GM23338 (cell line): ENCODE data around the gene AHNAK2. TPM values are rescaled to one million over a fixed set of nuclear protein-coding genes. Genes with fewer than 3 reads are reported as not detected.

Experiments used
- ATAC-seq: fragments of 200-7000 bp; cut with Tn5 transposase; 3 replicates; pipeline ENCODE4 v1.9.1; 2020
- DNase-seq: peaks from one replicate; pipeline ENCODE4 v3.0.0-alpha.2; 2015; ENCODE audit warnings: low spot score
- H2AFZ ChIP-seq: fragments of 200-600 bp; sonication (generic); 2 replicates; pipeline ENCODE4 v1.8.0; 2016; ENCODE audit warnings: antibody characterized with exemption, mild to moderate bottlenecking, moderate library complexity
- H3F3A ChIP-seq: fragments of 200-600 bp; sonication (generic); replicated peaks from 2 replicates; pipeline ENCODE4 v1.8.0; 2017; ENCODE audit warnings: antibody characterized with exemption, mixed run types, low read depth
- H3K27ac ChIP-seq: fragments of 200-600 bp; sonication (generic); 2 replicates; pipeline ENCODE4 v1.6.1; 2016; ENCODE audit warnings: low read depth
- H3K27me3 ChIP-seq: fragments of 200-600 bp; sonication (generic); 2 replicates; pipeline ENCODE4 v1.8.0; 2016; ENCODE audit warnings: mild to moderate bottlenecking, mixed run types, moderate library complexity; ENCODE audit not compliant: insufficient read depth
- H3K36me3 ChIP-seq: fragments of 200-600 bp; sonication (generic); 2 replicates; pipeline ENCODE4 v1.8.0; 2016; ENCODE audit warnings: mild to moderate bottlenecking; ENCODE audit not compliant: insufficient read depth
- H3K4me1 ChIP-seq: fragments of 200-600 bp; sonication (generic); 2 replicates; pipeline ENCODE4 v1.8.0; 2016; ENCODE audit warnings: mild to moderate bottlenecking, moderate library complexity; ENCODE audit not compliant: insufficient read depth
- H3K4me2 ChIP-seq: fragments of 200-600 bp; sonication (generic); 2 replicates; pipeline ENCODE4 v1.7.1; 2017; ENCODE audit warnings: mixed run types
- H3K4me3 ChIP-seq: fragments of 200-600 bp; sonication (generic); 2 replicates; pipeline ENCODE4 v1.6.1; 2016; ENCODE audit warnings: mixed run types
- H3K79me2 ChIP-seq: fragments of 200-600 bp; sonication (generic); replicated peaks from 2 replicates; pipeline ENCODE4 v1.8.0; 2017; ENCODE audit warnings: mild to moderate bottlenecking; ENCODE audit not compliant: insufficient read depth
- H3K9me2 ChIP-seq: fragments of 200-600 bp; sonication (generic); 2 replicates; pipeline ENCODE4 v1.8.0; 2017; ENCODE audit not compliant: insufficient read depth
- H4K20me1 ChIP-seq: fragments of 200-600 bp; sonication (generic); replicated peaks from 2 replicates; pipeline ENCODE4 v1.8.0; 2017; ENCODE audit warnings: mild to moderate bottlenecking; ENCODE audit not compliant: insufficient read depth
- H3K27ac Mint-ChIP-seq: 2 replicates; pipeline ENCODE4 v1.8.0; 2020; ENCODE audit warnings: inconsistent platforms, mild to moderate bottlenecking, moderate library complexity, mixed read lengths
- H3K27me3 Mint-ChIP-seq: 3 replicates; pipeline ENCODE4 v1.8.0; 2022; ENCODE audit warnings: low read depth, mild to moderate bottlenecking, moderate library complexity, mixed read lengths, inconsistent platforms; ENCODE audit not compliant: insufficient read depth, poor library complexity
- H3K36me3 Mint-ChIP-seq: 3 replicates; pipeline ENCODE4 v1.8.0; 2021; ENCODE audit warnings: low read depth, mild to moderate bottlenecking, inconsistent platforms, moderate library complexity, mixed read lengths
- H3K4me1 Mint-ChIP-seq: 3 replicates; pipeline ENCODE4 v1.8.0; 2020; ENCODE audit warnings: mild to moderate bottlenecking, inconsistent platforms, mixed read lengths
- H3K4me3 Mint-ChIP-seq: 3 replicates; pipeline ENCODE4 v1.8.0; 2021; ENCODE audit warnings: moderate library complexity, mild to moderate bottlenecking, inconsistent platforms, mixed read lengths
- H3K9me3 Mint-ChIP-seq: 3 replicates; pipeline ENCODE4 v1.8.0; 2020; ENCODE audit warnings: moderate library complexity, mild to moderate bottlenecking, inconsistent platforms, mixed read lengths
- CREB1 ChIP-seq: fragments of 250-450 bp; sonication (Bioruptor Pico); IDR thresholded peaks from 2 replicates; pipeline ENCODE4 v1.5.0; 2020; ENCODE audit warnings: low read depth, mild to moderate bottlenecking, moderate library complexity
- EZH2 ChIP-seq: fragments of 200-600 bp; sonication (generic); IDR thresholded peaks from one replicate; pipeline ENCODE4 v1.8.0; 2017; ENCODE audit warnings: antibody characterized with exemption, mild to moderate bottlenecking, low read depth; ENCODE audit not compliant: unreplicated experiment
- JUNB ChIP-seq: IDR thresholded peaks from one replicate; pipeline ENCODE4 v1.6.1; 2016; ENCODE audit warnings: antibody characterized with exemption; ENCODE audit not compliant: unreplicated experiment
- NANOG ChIP-seq: IDR thresholded peaks from 2 replicates; pipeline ENCODE4 v1.6.1; 2016; ENCODE audit warnings: antibody characterized with exemption, borderline replicate concordance
- STAT1 ChIP-seq: IDR thresholded peaks from one replicate; pipeline ENCODE4 v1.6.1; 2016; ENCODE audit warnings: antibody characterized with exemption; ENCODE audit not compliant: unreplicated experiment
- ZNF114 ChIP-seq: fragments of 250-450 bp; sonication (Bioruptor Pico); IDR thresholded peaks from 2 replicates; pipeline ENCODE4 v1.5.0; 2020; ENCODE audit warnings: mild to moderate bottlenecking, moderate library complexity
- polyA plus RNA-seq: library from polyadenylated mRNA; unstranded; fragments of >200 nt; fragmentation: Nextera tagmentation; extraction: Ambion mirVana; gene quantifications from 2 replicates; pipeline ENCODE4 v1.2.1, GENCODE V29; 2016
- total RNA-seq: library from RNA; depleted of rRNA; stranded (reverse); fragments of >200 nt; shearing (Covaris generic); gene quantifications from 2 replicates; pipeline ENCODE4 v1.2.3, GENCODE V29; 2014
- TF ChIP-seq, protein P1 (sequence below): IDR thresholded peaks from one replicate; pipeline ENCODE4 v1.6.1; 2018; ENCODE audit warnings: antibody characterized with exemption; ENCODE audit not compliant: unreplicated experiment
- TF ChIP-seq, protein P2 (sequence below): fragments of 250-450 bp; sonication (Bioruptor Pico); IDR thresholded peaks from 2 replicates; pipeline ENCODE4 v1.5.0; 2020; ENCODE audit warnings: mild to moderate bottlenecking, moderate library complexity

Gene AHNAK2
- total and polyA plus RNA-seq, 2 experiments from 2014 or later = 1.1 to 2.6 TPM

DNA sequence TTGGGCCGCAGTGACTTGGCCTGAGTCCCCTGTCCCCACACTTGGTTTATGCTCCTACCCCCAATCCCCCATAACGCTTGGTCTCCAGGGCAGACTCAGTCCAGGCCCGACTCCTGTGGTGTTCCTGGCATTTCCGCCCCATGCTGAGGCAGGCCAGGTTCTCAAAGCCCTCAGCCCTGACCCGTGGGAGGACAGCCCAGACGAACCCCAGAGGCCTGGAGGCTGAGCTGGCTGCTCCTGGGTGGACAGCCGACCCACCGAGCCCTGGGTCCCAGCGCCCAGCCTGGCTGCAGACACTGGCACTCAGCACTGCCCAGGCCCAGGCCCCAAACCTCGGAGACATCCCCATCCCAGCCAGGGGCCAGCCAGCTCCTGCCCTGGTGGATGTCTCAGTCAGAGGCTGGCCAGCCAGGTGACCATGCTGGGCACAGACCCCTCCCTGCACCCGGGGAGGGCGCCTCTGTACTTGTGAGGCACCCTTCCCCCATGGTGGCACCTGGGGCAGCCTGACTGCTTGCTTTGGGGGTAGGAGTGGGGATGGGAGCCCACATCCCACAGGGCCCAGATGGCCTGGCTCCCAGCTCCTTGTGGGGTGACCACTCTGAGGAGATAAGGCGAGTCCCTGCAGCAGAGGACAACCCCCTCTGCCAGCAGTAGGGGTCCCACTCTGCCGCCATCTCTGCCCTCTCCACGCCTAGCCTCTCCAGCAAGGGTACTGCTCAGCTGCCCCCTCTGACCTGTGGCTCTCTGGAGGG, 52.1 kb downstream of the AHNAK2 start:
- TF ChIP-seq, protein P1, sequence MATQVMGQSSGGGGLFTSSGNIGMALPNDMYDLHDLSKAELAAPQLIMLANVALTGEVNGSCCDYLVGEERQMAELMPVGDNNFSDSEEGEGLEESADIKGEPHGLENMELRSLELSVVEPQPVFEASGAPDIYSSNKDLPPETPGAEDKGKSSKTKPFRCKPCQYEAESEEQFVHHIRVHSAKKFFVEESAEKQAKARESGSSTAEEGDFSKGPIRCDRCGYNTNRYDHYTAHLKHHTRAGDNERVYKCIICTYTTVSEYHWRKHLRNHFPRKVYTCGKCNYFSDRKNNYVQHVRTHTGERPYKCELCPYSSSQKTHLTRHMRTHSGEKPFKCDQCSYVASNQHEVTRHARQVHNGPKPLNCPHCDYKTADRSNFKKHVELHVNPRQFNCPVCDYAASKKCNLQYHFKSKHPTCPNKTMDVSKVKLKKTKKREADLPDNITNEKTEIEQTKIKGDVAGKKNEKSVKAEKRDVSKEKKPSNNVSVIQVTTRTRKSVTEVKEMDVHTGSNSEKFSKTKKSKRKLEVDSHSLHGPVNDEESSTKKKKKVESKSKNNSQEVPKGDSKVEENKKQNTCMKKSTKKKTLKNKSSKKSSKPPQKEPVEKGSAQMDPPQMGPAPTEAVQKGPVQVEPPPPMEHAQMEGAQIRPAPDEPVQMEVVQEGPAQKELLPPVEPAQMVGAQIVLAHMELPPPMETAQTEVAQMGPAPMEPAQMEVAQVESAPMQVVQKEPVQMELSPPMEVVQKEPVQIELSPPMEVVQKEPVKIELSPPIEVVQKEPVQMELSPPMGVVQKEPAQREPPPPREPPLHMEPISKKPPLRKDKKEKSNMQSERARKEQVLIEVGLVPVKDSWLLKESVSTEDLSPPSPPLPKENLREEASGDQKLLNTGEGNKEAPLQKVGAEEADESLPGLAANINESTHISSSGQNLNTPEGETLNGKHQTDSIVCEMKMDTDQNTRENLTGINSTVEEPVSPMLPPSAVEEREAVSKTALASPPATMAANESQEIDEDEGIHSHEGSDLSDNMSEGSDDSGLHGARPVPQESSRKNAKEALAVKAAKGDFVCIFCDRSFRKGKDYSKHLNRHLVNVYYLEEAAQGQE = no peak
- no peak for TF ChIP-seq CREB1
- no peak for TF ChIP-seq ZNF114 (CRISPR knock-in tag)
- TF ChIP-seq EZH2 = no peak
- no peak for TF ChIP-seq STAT1
- no peak for TF ChIP-seq JUNB
- TF ChIP-seq, protein P2, sequence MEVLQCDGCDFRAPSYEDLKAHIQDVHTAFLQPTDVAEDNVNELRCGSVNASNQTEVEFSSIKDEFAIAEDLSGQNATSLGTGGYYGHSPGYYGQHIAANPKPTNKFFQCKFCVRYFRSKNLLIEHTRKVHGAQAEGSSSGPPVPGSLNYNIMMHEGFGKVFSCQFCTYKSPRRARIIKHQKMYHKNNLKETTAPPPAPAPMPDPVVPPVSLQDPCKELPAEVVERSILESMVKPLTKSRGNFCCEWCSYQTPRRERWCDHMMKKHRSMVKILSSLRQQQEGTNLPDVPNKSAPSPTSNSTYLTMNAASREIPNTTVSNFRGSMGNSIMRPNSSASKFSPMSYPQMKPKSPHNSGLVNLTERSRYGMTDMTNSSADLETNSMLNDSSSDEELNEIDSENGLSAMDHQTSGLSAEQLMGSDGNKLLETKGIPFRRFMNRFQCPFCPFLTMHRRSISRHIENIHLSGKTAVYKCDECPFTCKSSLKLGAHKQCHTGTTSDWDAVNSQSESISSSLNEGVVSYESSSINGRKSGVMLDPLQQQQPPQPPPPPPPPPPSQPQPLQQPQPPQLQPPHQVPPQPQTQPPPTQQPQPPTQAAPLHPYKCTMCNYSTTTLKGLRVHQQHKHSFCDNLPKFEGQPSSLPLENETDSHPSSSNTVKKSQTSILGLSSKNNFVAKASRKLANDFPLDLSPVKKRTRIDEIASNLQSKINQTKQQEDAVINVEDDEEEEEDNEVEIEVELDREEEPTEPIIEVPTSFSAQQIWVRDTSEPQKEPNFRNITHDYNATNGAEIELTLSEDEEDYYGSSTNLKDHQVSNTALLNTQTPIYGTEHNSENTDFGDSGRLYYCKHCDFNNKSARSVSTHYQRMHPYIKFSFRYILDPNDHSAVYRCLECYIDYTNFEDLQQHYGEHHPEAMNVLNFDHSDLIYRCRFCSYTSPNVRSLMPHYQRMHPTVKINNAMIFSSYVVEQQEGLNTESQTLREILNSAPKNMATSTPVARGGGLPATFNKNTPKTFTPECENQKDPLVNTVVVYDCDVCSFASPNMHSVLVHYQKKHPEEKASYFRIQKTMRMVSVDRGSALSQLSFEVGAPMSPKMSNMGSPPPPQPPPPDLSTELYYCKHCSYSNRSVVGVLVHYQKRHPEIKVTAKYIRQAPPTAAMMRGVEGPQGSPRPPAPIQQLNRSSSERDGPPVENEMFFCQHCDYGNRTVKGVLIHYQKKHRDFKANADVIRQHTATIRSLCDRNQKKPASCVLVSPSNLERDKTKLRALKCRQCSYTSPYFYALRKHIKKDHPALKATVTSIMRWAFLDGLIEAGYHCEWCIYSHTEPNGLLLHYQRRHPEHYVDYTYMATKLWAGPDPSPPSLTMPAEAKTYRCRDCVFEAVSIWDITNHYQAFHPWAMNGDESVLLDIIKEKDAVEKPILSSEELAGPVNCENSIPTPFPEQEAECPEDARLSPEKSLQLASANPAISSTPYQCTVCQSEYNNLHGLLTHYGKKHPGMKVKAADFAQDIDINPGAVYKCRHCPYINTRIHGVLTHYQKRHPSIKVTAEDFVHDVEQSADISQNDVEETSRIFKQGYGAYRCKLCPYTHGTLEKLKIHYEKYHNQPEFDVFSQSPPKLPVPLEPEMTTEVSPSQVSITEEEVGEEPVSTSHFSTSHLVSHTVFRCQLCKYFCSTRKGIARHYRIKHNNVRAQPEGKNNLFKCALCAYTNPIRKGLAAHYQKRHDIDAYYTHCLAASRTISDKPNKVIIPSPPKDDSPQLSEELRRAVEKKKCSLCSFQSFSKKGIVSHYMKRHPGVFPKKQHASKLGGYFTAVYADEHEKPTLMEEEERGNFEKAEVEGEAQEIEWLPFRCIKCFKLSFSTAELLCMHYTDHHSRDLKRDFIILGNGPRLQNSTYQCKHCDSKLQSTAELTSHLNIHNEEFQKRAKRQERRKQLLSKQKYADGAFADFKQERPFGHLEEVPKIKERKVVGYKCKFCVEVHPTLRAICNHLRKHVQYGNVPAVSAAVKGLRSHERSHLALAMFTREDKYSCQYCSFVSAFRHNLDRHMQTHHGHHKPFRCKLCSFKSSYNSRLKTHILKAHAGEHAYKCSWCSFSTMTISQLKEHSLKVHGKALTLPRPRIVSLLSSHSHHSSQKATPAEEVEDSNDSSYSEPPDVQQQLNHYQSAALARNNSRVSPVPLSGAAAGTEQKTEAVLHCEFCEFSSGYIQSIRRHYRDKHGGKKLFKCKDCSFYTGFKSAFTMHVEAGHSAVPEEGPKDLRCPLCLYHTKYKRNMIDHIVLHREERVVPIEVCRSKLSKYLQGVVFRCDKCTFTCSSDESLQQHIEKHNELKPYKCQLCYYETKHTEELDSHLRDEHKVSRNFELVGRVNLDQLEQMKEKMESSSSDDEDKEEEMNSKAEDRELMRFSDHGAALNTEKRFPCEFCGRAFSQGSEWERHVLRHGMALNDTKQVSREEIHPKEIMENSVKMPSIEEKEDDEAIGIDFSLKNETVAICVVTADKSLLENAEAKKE (CRISPR knock-in tag) = no peak
- TF ChIP-seq NANOG = no peak
- Mint-ChIP-seq H3K27ac (no peak overlapping the region), H3K4me1 (peaks cover 2% of the 10 kb centered on the region; the same call in 1 of the 3 replicates), H3K9me3 (no peaks in the 10 kb centered on the region), H3K4me3 (no peak overlapping the region), H3K27me3 (peaks cover 15% of the 10 kb centered on the region), H3K36me3 (no peaks in the 10 kb centered on the region)
- no peak overlapping the region for H3K4me3 ChIP-seq
- no peaks in the 10 kb centered on the region for H3K79me2 ChIP-seq
- no peak overlapping the region for H3K4me2 ChIP-seq
- H4K20me1 ChIP-seq = no peaks in the 10 kb centered on the region
- no peaks in the 10 kb centered on the region for H3K4me1 ChIP-seq
- no peaks in the 10 kb centered on the region for H3F3A ChIP-seq
- ATAC-seq (no peak), DNase-seq (no peak)
- no peaks in the 10 kb centered on the region for H3K36me3 ChIP-seq
- no peak overlapping the region for H3K27ac ChIP-seq
- H3K27me3 ChIP-seq = peaks cover 15% of the 10 kb centered on the region
- no peak overlapping the region for H2AFZ ChIP-seq
- H3K9me2 ChIP-seq = no peaks in the 10 kb centered on the region
